ENCODE results near the gene HDAC9. TPM values are rescaled to one million over a fixed set of nuclear protein-coding genes. Genes with fewer than 3 reads are reported as not detected.

The HDAC9 gene
- total RNA-seq, 1 experiment from 2014 or later: 14.7 TPM

DNA sequence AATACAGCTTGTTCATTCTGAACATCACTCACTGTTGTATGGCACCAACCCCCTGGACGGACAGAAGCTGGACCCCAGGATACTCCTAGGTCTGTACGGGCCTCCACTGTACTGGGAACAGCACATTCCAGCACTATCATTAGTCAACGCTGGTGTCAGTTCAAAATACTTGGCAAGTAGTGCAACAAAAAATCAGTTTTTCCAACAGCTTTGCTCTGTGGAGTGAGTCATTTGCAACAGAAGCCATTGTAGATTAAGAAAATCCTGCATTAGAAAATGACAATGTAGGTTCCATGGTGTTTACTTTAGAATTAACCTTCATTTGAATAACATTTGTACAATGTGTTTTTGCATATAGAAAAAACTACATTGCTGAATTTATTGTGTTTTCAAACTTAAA lies 266.6 kb downstream of the HDAC9 start:
- H3K4me2 ChIP-seq: no peak overlapping the region
- no peaks in the 10 kb centered on the region for H3F3A ChIP-seq (ENCODE audit: insufficient read depth, low read depth)
- no TSS peak for BruUV-seq (replicated peaks)
- no peak for DNase-seq
- no peaks in the 10 kb centered on the region for H3K9me2 ChIP-seq (ENCODE audit: insufficient read depth)
- H2AFZ ChIP-seq: no peak overlapping the region
- no peaks in the 10 kb centered on the region for H3K36me3 ChIP-seq (ENCODE audit: low read depth)
- no peak overlapping the region for H3K4me3 ChIP-seq
- no peaks in the 10 kb centered on the region for H4K20me1 ChIP-seq (ENCODE audit: insufficient read depth)
- H3K9me3 ChIP-seq (ENCODE audit: insufficient read depth, low read depth): no peaks in the 10 kb centered on the region
- intact Hi-C loops (cut with micrococcal nuclease; ENCODE audit: unreplicated experiment): no loop called here
- ChIA-PET POLR2A (ENCODE audit: unreplicated experiment) (no interaction called here), CTCF (no interaction called here)
- H3K79me2 ChIP-seq (ENCODE audit: low read depth): no peaks in the 10 kb centered on the region
- no peak overlapping the region for H3K27ac ChIP-seq
- no peaks in the 10 kb centered on the region for H3K4me1 ChIP-seq (replicated peaks; ENCODE audit: insufficient read depth)
- TF ChIP-seq, protein P1, sequence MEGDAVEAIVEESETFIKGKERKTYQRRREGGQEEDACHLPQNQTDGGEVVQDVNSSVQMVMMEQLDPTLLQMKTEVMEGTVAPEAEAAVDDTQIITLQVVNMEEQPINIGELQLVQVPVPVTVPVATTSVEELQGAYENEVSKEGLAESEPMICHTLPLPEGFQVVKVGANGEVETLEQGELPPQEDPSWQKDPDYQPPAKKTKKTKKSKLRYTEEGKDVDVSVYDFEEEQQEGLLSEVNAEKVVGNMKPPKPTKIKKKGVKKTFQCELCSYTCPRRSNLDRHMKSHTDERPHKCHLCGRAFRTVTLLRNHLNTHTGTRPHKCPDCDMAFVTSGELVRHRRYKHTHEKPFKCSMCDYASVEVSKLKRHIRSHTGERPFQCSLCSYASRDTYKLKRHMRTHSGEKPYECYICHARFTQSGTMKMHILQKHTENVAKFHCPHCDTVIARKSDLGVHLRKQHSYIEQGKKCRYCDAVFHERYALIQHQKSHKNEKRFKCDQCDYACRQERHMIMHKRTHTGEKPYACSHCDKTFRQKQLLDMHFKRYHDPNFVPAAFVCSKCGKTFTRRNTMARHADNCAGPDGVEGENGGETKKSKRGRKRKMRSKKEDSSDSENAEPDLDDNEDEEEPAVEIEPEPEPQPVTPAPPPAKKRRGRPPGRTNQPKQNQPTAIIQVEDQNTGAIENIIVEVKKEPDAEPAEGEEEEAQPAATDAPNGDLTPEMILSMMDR (conservative IDR thresholded peaks at IDR 0.05): no peak
- no peak for TF ChIP-seq EZH2 (IDR thresholded peaks at IDR 0.05; ENCODE audit: low read depth)
- H3K27me3 ChIP-seq (ENCODE audit: insufficient read depth, low read depth): no peaks in the 10 kb centered on the region

DNA sequence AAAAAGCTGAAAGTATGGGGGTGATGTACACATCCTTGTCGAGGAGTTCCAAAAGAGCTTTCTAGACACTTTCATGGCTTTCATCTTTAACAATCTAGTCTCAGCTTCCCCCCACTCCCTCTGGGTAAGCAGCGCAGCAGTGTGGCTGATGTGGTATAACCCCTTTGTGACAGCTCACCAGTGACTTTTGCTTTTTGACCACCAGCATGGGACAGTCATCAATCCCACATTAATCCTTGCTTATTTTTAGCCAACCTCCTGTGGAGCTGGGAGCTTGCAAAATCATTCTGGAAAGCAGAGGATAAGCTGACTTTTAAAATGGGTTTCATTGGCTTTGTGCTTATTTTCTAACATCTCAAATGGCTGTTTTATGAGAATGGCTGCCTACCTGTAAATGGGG lies 272.7 kb downstream of the HDAC9 start:
- H3F3A ChIP-seq (ENCODE audit: insufficient read depth, low read depth): no peaks in the 10 kb centered on the region
- POLR2A ChIA-PET (ENCODE audit: unreplicated experiment): no interaction called here

DNA sequence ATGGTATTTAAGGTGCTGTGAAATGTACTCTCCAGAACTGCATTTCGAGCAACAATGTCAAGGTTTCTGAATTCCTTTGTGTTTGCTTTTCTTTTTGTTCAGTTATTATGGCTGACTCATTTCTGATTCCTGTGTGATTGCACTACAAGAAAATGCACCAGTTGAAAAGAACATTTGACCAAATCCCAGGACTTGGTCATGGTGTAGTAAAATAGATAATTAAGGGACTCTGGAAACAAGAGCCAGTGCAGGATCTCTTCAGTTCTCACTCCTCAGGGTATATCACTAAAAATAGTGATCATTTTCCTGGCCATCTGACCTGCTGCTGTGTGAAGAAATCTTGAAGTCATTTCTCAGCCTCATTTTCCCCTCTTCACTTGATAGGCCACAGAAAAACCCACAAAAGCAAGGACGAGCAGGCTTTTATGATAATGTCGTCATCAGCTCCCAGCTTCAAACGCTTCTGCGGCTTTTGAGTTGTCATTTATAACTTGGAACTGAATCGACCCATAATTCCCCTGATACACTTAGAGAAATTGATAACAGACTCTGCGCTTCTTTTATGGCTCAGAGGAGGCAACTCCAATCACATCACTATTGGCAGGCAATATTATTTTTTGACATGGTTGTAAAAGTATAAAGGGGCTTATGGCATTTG lies 274.7 kb downstream of the HDAC9 start:
- ChIA-PET POLR2A (ENCODE audit: unreplicated experiment) (no interaction called here), CTCF (no interaction called here)
- no TSS peak for BruUV-seq (replicated peaks)
- Histone ChIP-seq H3K9me2 (ENCODE audit: insufficient read depth) (no peaks in the 10 kb centered on the region), H3K36me3 (ENCODE audit: low read depth) (no peaks in the 10 kb centered on the region), H3K4me1 (replicated peaks; ENCODE audit: insufficient read depth) (no peaks in the 10 kb centered on the region), H3K27me3 (ENCODE audit: insufficient read depth, low read depth) (no peaks in the 10 kb centered on the region), H3K4me2 (no peak overlapping the region), H4K20me1 (ENCODE audit: insufficient read depth) (no peaks in the 10 kb centered on the region), H3K9me3 (ENCODE audit: insufficient read depth, low read depth) (0 out of 2 replicates have a peak, but pooled peaks cover 2% of the 10 kb centered on the region), H3K4me3 (no peak overlapping the region), H2AFZ (no peak overlapping the region), H3F3A (ENCODE audit: insufficient read depth, low read depth) (no peaks in the 10 kb centered on the region), H3K27ac (no peak overlapping the region), H3K79me2 (ENCODE audit: low read depth) (no peaks in the 10 kb centered on the region)
- DNase-seq: no peak
- intact Hi-C loops (cut with micrococcal nuclease; ENCODE audit: unreplicated experiment): no loop called here
- no peak for TF ChIP-seq EZH2 (IDR thresholded peaks at IDR 0.05; ENCODE audit: low read depth)
- TF ChIP-seq, protein P1 (conservative IDR thresholded peaks at IDR 0.05): no peak

More for the DNA sequence above, 272.7 kb downstream of the HDAC9 start:
- H3K36me3 ChIP-seq (ENCODE audit: low read depth): no peaks in the 10 kb centered on the region
- H4K20me1 ChIP-seq (ENCODE audit: insufficient read depth): no peaks in the 10 kb centered on the region
- H3K27me3 ChIP-seq (ENCODE audit: insufficient read depth, low read depth): no peaks in the 10 kb centered on the region
- H3K9me3 ChIP-seq (ENCODE audit: insufficient read depth, low read depth): 0 out of 2 replicates have a peak, but pooled peaks cover 2% of the 10 kb centered on the region
- no peak overlapping the region for H3K4me3 ChIP-seq
- TF ChIP-seq, protein P1 (conservative IDR thresholded peaks at IDR 0.05): no peak
- TF ChIP-seq EZH2 (IDR thresholded peaks at IDR 0.05; ENCODE audit: low read depth): no peak
- intact Hi-C loops (cut with micrococcal nuclease; ENCODE audit: unreplicated experiment): no loop called here
- CTCF ChIA-PET: interaction anchor here (0.6 kb wide), 1 partner anchor 68 kb away, joined by 5 read pairs; no protein-coding TSS in a partner anchor
- no TSS peak for BruUV-seq (replicated peaks)
- H3K9me2 ChIP-seq (ENCODE audit: insufficient read depth): no peaks in the 10 kb centered on the region
- H2AFZ ChIP-seq: no peak overlapping the region
- no peaks in the 10 kb centered on the region for H3K79me2 ChIP-seq (ENCODE audit: low read depth)
- H3K27ac ChIP-seq: no peak overlapping the region
- H3K4me2 ChIP-seq: no peak overlapping the region
- DNase-seq: no peak
- H3K4me1 ChIP-seq (replicated peaks; ENCODE audit: insufficient read depth): no peaks in the 10 kb centered on the region

Measured in PC-9 (cell line).